SU-DHL-6 (cell line): Measurements from ENCODE around the gene DCDC2C.

Experiments
- H2AFZ ChIP-seq: fragments of 200-600 bp; sonication (generic); 2 replicates; pipeline ENCODE4 v1.6.1; 2014; ENCODE audit warnings: low read depth, mild to moderate bottlenecking, moderate library complexity, mixed read lengths, antibody characterized with exemption, low read length; ENCODE audit not compliant: severe bottlenecking
- H3F3A ChIP-seq: fragments of 200-600 bp; shearing (Covaris generic); 2 replicates; pipeline ENCODE4 v1.6.0; 2016; ENCODE audit warnings: antibody characterized with exemption, mild to moderate bottlenecking; ENCODE audit not compliant: insufficient read depth
- H3K27ac ChIP-seq: fragments of 200-600 bp; sonication (generic); 2 replicates; pipeline ENCODE4 v1.5.1; 2016; ENCODE audit warnings: low read depth, mild to moderate bottlenecking, low read length, moderate library complexity, mixed read lengths
- H3K27me3 ChIP-seq: fragments of 200-600 bp; sonication (generic), shearing (Covaris generic); 2 replicates; pipeline ENCODE4 v1.6.0; 2014; ENCODE audit warnings: mild to moderate bottlenecking, low read length
- H3K36me3 ChIP-seq: fragments of 200-600 bp; sonication (generic); 2 replicates; pipeline ENCODE4 v1.6.1; 2014; ENCODE audit warnings: mild to moderate bottlenecking, low read length, mixed read lengths
- H3K4me2 ChIP-seq: fragments of 300-600, 200-600 bp; shearing (Covaris generic), sonication (generic); 2 replicates; pipeline ENCODE4 v1.6.0; 2014; ENCODE audit warnings: low read length, low read depth, mild to moderate bottlenecking; ENCODE audit not compliant: poor library complexity, severe bottlenecking
- H3K4me3 ChIP-seq: fragments of 200-600 bp; sonication (generic); 2 replicates; pipeline ENCODE4 v1.5.1; 2014; ENCODE audit warnings: antibody characterized with exemption, low read length, mild to moderate bottlenecking, mixed read lengths; ENCODE audit not compliant: insufficient read depth, poor library complexity, severe bottlenecking
- H3K79me2 ChIP-seq: fragments of 200-600 bp; sonication (generic); 2 replicates; pipeline ENCODE4 v1.6.1; 2014; ENCODE audit warnings: mild to moderate bottlenecking, low read length, moderate library complexity; ENCODE audit not compliant: insufficient read depth
- H3K9ac ChIP-seq: fragments of 200-600 bp; sonication (generic); 2 replicates; pipeline ENCODE4 v1.7.0; 2014; ENCODE audit warnings: mild to moderate bottlenecking, low read length
- H3K9me2 ChIP-seq: fragments of 200-600 bp; sonication (generic); replicated peaks from 2 replicates; pipeline ENCODE4 v1.6.1; 2014; ENCODE audit warnings: low read length; ENCODE audit not compliant: insufficient read depth
- H3K9me3 ChIP-seq: fragments of 200-600 bp; sonication (generic); 2 replicates; pipeline ENCODE4 v1.6.1; 2014; ENCODE audit warnings: low read length, mixed read lengths; ENCODE audit not compliant: insufficient read depth
- H4K20me1 ChIP-seq: fragments of 200-600 bp; sonication (generic); 2 replicates; pipeline ENCODE4 v1.6.1; 2014; ENCODE audit warnings: low read depth, mild to moderate bottlenecking, antibody characterized with exemption, low read length, moderate library complexity, mixed read lengths
- CTCF ChIP-seq: fragments of 200-600 bp; sonication (generic); IDR thresholded peaks from one replicate; pipeline ENCODE4 v1.5.1; 2017; ENCODE audit warnings: antibody characterized with exemption, mild to moderate bottlenecking, low read length, moderate library complexity; ENCODE audit not compliant: insufficient read depth, poor library complexity, severe bottlenecking
- EZH2phosphoT487 ChIP-seq: fragments of 200-600 bp; sonication (generic), shearing (Covaris generic); conservative IDR thresholded peaks from 2 replicates; pipeline ENCODE4 v1.6.1; 2018; ENCODE audit warnings: mild to moderate bottlenecking, antibody characterized with exemption, low read length, moderate library complexity, mixed read lengths

The DCDC2C gene

GRCh38 chr2:3872451-3872850, 169.1 kb downstream of the DCDC2C start:
- no peak overlapping the region for H3K4me3 ChIP-seq
- H3K4me2 ChIP-seq, result no peak overlapping the region
- no peaks in the 10 kb centered on the region for H3F3A ChIP-seq
- H3K27me3 ChIP-seq, result no peaks in the 10 kb centered on the region
- H3K36me3 ChIP-seq, result no peaks in the 10 kb centered on the region
- no peak overlapping the region for H3K27ac ChIP-seq
- no peaks in the 10 kb centered on the region for H3K79me2 ChIP-seq
- H4K20me1 ChIP-seq, result no peaks in the 10 kb centered on the region
- no peak overlapping the region for H3K9ac ChIP-seq
- H3K9me2 ChIP-seq, result no peaks in the 10 kb centered on the region
- H3K9me3 ChIP-seq, result no peaks in the 10 kb centered on the region
- no peak for TF ChIP-seq CTCF
- TF ChIP-seq EZH2phosphoT487, result no peak
- no peak overlapping the region for H2AFZ ChIP-seq

- Histone ChIP-seq H2AFZ (no peak overlapping the region), H3K9me2 (no peaks in the 10 kb centered on the region), H3K4me3 (no peak overlapping the region), H3K9me3 (no peaks in the 10 kb centered on the region), H4K20me1 (no peaks in the 10 kb centered on the region), H3K4me2 (no peak overlapping the region), H3K9ac (no peak overlapping the region), H3K27me3 (no peaks in the 10 kb centered on the region), H3K79me2 (no peaks in the 10 kb centered on the region), H3K27ac (no peak overlapping the region), H3F3A (no peaks in the 10 kb centered on the region), H3K36me3 (no peaks in the 10 kb centered on the region)
- TF ChIP-seq EZH2phosphoT487 (no peak), CTCF (no peak)
These were observed 170.5 kb downstream of the DCDC2C start for GRCh38 chr2:3873899-3874298.

- Histone ChIP-seq H3K9me3 (no peaks in the 10 kb centered on the region), H3K36me3 (no peaks in the 10 kb centered on the region), H3K4me2 (no peak overlapping the region), H3K27me3 (no peaks in the 10 kb centered on the region), H3K9me2 (no peaks in the 10 kb centered on the region), H4K20me1 (no peaks in the 10 kb centered on the region), H3K9ac (no peak overlapping the region), H3F3A (no peaks in the 10 kb centered on the region), H3K4me3 (no peak overlapping the region), H3K27ac (no peak overlapping the region), H2AFZ (no peak overlapping the region), H3K79me2 (no peaks in the 10 kb centered on the region)
- TF ChIP-seq CTCF, result no peak
- TF ChIP-seq EZH2phosphoT487, result no peak
These were observed 172.8 kb downstream of the DCDC2C start for GRCh38 chr2:3876221-3876620.

GRCh38 chr2:3876685-3877084, 173.3 kb downstream of the DCDC2C start:
- Histone ChIP-seq H3K9me3 (no peaks in the 10 kb centered on the region), H3K9ac (no peak overlapping the region), H3K27me3 (no peaks in the 10 kb centered on the region), H4K20me1 (no peaks in the 10 kb centered on the region), H3K79me2 (no peaks in the 10 kb centered on the region), H3K4me3 (no peak overlapping the region), H3F3A (no peaks in the 10 kb centered on the region), H2AFZ (no peak overlapping the region), H3K27ac (no peak overlapping the region), H3K4me2 (no peak overlapping the region), H3K9me2 (no peaks in the 10 kb centered on the region), H3K36me3 (no peaks in the 10 kb centered on the region)
- TF ChIP-seq CTCF, result no peak
- TF ChIP-seq EZH2phosphoT487, result no peak
